GM08714 (cell line): ENCODE measurements around the gene GGACT.

ENCODE experiments used
- H3K4me3 ChIP-seq: fragments of 200-500 bp; sonication (Bioruptor generic); 2 replicates; pipeline ENCODE4 v1.5.1; 2014; ENCODE audit warnings: mild to moderate bottlenecking, low read length, inconsistent platforms
- ZNF274 ChIP-seq: IDR thresholded peaks from 2 replicates; pipeline ENCODE4 v1.6.1; 2012; ENCODE audit warnings: mild to moderate bottlenecking, low read depth, low read length

Gene GGACT

GRCh38 chr13:100523411-100523810 lies 65.2 kb downstream of the GGACT start:
- no peak for TF ChIP-seq ZNF274
- no peak overlapping the region for H3K4me3 ChIP-seq

DNA sequence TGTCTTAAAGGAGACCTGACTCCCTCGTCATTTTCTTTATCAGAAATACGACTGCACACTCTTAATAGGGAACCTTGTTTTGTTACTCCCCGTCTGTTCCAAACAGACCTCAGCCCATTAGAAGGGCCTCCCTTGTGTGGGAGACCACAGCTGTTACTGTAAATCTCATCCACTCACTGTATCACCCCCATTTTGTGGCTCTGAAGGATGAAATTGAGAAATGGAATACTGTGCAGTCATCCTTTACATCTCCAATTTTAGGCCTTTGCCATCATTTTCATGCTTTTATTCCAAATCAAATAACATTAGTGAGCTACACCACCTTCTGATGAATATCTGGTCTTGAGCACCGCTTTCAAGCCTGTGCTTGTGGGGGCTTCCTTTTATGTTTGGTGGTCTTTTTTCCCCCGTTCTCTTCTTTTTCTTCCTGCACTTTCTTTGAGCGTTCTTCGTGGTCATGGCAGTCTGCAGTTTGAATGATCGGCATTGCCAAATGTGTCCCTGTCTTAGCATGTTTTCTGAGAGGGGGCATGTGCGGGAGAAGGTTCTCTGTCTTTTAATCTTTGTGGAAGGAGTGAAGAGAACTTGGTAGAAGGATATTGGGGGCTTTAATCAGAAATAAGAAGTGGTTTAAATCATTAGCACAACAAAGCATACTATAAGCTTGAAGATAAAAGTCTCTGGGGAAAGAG lies 65.8 kb downstream of the GGACT start:
- TF ChIP-seq ZNF274 = no peak
- no peak overlapping the region for H3K4me3 ChIP-seq

DNA sequence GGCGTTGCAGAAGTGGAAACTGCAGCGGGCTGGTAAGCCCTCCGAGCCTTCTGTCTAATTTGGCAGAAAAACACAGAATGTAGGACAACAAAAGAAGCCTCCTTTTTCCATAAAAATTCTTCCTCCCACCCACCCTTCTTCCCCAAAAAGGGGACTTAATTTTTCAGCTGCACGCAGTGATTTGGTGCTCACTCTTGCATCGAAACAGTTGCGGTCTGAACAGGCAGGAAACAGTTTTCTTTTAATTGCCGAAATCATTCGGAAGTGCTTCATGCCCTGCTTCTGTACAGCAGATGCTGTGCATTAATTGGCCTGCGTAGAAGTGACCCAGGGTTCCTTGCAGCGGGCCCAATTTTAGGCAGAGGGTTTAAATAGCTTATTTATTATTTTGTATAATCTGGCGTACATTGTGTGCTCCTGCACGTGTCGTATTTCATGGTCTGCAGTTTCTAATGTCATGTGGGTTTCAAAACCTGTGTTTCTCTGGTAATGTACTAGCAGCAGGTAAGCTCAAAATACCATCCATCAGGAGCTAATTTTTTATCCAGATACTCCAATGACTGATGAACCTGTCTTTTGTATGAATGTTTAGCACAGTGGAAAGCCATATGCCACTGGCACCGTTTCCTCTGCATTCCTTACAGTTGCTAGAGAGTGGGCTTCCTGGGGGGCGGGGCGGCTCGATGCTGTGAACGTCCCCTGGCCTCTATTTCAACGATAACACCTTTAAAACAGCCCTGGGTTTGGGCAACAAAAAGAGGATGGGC lies 66.6 kb downstream of the GGACT start:
- no peak overlapping the region; the same call in 1 of the 2 replicates for H3K4me3 ChIP-seq
- TF ChIP-seq ZNF274 = no peak

- no peak overlapping the region; the same call in 1 of the 2 replicates for H3K4me3 ChIP-seq
- no peak for TF ChIP-seq ZNF274
Observed at GRCh38 chr13:100520936-100521850, 67.4 kb downstream of the GGACT start.

- TF ChIP-seq ZNF274 = no peak
Observed at GRCh38 chr13:100519626-100520025, 69.0 kb downstream of the GGACT start.

DNA sequence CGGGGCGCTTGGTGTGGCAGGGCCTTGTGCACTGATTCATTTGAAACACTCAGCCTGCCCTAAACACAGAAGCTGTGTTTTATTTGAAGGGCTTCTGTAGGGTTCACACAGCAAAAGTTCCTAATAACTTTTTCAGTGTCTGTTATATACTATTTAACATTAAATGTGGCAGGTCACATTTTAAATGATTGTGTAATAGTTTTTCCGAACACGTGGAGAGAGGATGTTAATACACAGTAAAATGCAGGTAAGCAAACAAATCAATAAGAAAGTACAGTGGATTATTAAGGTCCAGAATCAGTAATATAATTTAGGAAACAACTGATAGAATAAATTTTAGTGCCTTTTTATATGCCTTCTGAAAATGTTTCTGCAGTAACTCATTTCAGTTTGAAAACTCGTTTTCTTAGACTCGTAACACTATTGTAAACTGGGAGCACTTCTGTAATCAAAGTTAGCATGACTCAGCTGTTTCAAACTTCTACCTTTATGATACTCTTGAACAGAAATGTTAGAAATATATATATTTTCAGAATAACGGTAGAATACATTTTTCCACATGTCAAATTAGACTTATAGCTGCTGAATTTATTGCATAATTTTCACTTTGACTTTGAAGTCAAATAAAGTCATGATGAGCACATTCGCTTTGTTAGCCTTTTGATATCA lies 70.1 kb downstream of the GGACT start:
- no peak for TF ChIP-seq ZNF274
- no peak overlapping the region for H3K4me3 ChIP-seq

More at GRCh38 chr13:100519626-100520025, 69.0 kb downstream of the GGACT start:
- no peak overlapping the region for H3K4me3 ChIP-seq

DNA sequence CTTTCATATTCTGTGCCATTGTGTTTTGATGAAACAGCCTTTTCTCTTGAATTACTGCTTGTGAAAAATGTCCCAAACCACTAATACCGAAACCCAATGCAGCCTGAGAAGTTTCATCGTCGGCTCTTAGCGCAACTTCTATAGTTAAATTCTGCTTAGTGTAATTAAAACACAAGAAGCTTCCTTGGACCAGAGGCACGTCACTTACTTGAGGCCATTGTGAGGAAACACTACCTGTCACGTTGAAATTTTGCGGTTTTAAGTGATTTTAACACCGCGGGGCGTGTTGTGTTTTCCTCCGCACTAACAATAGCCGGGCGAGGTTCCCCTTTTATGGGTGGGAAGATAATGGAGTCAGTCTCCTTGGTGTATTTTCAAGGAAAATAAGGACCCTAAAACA lies 70.9 kb downstream of the GGACT start:
- no peak for TF ChIP-seq ZNF274
- no peak overlapping the region for H3K4me3 ChIP-seq

GRCh38 chr13:100517135-100517534 lies 71.5 kb downstream of the GGACT start:
- H3K4me3 ChIP-seq = no peak overlapping the region
- TF ChIP-seq ZNF274 = no peak

DNA sequence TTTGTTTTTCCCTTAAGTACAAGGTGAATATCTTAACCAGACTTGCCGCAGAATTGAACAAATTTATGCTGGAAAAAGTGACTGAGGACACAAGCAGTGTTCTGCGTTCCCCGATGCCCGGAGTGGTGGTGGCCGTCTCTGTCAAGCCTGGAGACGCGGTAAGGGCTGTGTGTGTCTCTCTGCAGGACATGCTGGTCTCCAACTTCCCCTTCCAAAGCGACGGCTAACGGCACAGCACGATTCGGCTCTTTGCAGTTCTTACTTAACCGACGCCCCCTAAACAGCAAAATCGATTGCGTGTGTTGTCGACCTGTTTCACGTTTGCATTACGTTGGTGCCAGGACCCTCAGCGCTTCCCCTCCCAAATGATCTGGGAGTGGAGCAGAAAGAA lies 73.2 kb downstream of the GGACT start:
- no peak overlapping the region for H3K4me3 ChIP-seq
- TF ChIP-seq ZNF274 = no peak

DNA sequence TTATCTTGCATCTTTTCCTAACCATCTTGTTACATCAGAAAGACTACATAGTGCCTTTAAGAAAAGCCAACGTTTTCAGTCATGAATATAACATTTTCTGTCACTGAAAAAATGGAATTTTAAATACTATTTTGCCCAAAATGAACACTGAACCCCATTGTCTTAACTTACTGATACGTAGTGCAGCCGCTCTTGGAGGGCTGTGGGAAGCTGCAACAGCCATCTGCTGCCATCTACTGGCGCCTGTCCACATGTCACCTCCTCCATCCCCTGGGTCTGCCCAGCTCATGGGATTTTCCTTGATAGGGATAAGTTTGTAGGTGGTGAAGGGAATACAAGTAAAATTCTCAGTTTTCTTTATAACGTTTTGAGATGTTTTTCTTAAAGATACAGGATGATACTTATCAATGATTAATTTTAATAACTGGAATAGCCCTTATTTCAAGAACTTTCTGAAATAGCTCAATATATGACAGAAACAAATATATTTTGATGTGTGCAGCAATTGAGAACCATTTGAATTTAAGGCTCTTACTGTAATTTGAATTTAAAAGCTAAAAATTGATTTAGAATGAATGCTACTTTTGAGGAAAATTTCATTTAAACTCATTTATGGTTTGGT lies 73.7 kb downstream of the GGACT start:
- no peak overlapping the region for H3K4me3 ChIP-seq
- TF ChIP-seq ZNF274 = no peak

DNA sequence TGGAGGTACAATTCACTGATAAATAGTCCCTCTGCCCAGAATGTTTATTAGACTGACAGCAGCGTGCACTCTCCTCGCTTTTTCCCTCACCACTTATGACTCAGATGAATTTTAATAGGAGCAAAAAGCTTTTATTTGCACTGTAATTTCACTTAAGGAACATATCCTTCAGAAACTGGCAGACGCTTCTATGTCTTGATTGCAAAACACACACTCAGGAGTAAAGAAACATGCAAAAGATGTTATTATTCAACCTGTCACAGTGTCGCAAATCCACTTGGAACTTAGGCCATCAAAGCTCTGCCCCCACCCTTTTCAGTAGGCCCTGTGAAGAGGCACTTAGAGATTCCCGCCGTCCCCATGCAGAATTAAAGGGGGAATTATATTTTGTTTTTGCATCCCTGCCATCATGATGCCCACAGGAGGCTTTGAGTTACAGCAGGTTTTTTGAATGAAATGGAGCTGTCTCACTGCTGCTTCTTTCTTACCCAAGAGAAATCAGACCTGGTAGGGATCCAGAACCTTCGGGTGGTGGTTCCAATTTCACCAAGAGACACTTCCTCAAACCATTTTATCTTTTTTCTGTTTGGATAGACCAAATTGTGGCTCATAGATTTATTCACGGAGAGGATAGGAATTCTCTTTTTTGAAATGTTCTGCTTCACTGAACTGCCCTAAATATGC lies 74.5 kb downstream of the GGACT start:
- no peak for TF ChIP-seq ZNF274

GRCh38 chr13:100513171-100513570 lies 75.4 kb downstream of the GGACT start:
- TF ChIP-seq ZNF274 = no peak
- H3K4me3 ChIP-seq = no peak overlapping the region

More for the DNA sequence above, 74.5 kb downstream of the GGACT start:
- H3K4me3 ChIP-seq = no peak overlapping the region

- H3K4me3 ChIP-seq = no peak overlapping the region
- TF ChIP-seq ZNF274 = no peak
Observed at GRCh38 chr13:100512422-100512821, 76.2 kb downstream of the GGACT start.

DNA sequence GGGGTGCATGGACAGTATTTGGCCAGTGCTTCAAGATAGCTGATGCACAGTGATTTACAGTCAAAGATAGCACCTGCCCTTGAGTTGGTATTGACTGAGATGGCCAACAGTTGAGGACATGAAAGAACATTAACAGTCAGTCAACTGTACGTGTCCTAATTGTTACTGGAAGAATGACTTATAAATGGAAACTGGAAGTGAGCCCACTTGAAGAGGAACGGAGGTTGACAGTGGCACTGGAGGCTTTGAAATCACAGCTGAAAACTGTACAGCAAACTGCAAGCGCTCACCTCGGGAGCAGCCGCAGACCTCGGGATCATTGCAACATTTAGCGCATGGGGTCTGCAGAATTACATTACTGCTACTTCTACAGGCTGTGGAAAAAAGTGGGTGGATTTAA lies 77.1 kb downstream of the GGACT start:
- TF ChIP-seq ZNF274 = no peak
- no peak overlapping the region for H3K4me3 ChIP-seq
